ENCODE measurements around the gene GMPPA. TPM values are rescaled to one million over a fixed set of nuclear protein-coding genes. Genes with fewer than 3 reads are reported as not detected.

Gene GMPPA
- total and polyA plus RNA-seq, 9 of the 15 experiments (the other 6 are each of a cell fraction or from before 2014, with no cell fraction given): 7.0 to 101 (median 66.7) TPM

DNA sequence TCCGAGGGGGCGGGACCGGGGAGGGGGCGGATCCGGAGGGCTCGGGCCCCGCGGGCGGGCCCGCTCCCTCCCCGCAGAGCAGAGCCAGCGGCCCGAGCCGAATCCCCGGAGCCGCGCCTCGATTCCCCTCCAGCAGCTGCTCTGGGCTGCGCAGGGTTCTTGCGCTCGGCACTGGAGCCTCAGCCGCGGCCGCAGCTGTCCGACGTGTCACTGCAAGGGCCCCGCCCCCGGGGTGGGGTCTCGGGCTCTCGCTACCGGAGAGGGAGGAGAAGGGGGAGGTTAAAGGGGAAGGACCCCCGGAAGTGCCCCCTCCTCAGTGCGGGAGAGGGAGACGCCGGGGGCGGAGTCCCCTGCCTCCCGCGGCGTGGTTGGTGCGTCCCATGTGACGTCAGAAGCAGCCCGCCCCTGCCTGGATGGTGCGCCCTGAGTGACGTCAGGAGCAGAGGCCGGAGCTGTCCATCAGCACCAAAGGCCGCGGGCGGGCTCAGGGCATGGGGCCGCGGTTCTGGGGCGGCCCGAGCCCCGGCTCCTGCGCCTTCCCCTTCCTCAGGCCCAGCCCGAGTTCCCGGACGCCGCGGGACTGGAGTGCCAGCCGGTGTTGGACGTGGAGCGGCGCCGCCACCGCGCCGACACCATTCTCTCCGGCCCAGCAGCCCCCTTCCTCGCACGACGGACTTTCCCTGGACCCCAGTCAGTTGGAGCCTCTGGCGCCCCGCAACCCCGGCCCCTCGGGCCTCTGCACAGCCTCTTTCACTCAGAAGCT lies 45.1 kb downstream of the GMPPA start, which contains the start of the genes CHPF and TMEM198 (continued):
- TF ChIP-seq, protein P1, sequence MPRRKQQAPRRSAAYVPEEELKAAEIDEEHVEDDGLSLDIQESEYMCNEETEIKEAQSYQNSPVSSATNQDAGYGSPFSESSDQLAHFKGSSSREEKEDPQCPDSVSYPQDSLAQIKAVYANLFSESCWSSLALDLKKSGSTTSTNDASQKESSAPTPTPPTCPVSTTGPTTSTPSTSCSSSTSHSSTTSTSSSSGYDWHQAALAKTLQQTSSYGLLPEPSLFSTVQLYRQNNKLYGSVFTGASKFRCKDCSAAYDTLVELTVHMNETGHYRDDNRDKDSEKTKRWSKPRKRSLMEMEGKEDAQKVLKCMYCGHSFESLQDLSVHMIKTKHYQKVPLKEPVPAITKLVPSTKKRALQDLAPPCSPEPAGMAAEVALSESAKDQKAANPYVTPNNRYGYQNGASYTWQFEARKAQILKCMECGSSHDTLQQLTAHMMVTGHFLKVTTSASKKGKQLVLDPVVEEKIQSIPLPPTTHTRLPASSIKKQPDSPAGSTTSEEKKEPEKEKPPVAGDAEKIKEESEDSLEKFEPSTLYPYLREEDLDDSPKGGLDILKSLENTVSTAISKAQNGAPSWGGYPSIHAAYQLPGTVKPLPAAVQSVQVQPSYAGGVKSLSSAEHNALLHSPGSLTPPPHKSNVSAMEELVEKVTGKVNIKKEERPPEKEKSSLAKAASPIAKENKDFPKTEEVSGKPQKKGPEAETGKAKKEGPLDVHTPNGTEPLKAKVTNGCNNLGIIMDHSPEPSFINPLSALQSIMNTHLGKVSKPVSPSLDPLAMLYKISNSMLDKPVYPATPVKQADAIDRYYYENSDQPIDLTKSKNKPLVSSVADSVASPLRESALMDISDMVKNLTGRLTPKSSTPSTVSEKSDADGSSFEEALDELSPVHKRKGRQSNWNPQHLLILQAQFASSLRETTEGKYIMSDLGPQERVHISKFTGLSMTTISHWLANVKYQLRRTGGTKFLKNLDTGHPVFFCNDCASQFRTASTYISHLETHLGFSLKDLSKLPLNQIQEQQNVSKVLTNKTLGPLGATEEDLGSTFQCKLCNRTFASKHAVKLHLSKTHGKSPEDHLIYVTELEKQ (CRISPR knock-in tag; IDR thresholded peaks at IDR 0.05): no peak
- TF ChIP-seq, protein P2, sequence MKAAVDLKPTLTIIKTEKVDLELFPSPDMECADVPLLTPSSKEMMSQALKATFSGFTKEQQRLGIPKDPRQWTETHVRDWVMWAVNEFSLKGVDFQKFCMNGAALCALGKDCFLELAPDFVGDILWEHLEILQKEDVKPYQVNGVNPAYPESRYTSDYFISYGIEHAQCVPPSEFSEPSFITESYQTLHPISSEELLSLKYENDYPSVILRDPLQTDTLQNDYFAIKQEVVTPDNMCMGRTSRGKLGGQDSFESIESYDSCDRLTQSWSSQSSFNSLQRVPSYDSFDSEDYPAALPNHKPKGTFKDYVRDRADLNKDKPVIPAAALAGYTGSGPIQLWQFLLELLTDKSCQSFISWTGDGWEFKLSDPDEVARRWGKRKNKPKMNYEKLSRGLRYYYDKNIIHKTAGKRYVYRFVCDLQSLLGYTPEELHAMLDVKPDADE (conservative IDR thresholded peaks at IDR 0.05; ENCODE audit: control insufficient read depth, low read depth, low read length): 0 out of 2 replicates have a peak, but pooled peaks have one; percentile 10
- TF ChIP-seq GTF2F1 (IDR thresholded peaks at IDR 0.05; ENCODE audit: low read depth, low read length) (no peak), MXI1 (IDR thresholded peaks at IDR 0.05; ENCODE audit: low read depth, low read length) (no peak), FOS (IDR thresholded peaks at IDR 0.05; ENCODE audit: extremely low read depth, insufficient read length) (no peak), ZNF395 (CRISPR knock-in tag; IDR thresholded peaks at IDR 0.05) (no peak), ELF2 (CRISPR knock-in tag; IDR thresholded peaks at IDR 0.05) (no peak), ZBTB2 (IDR thresholded peaks at IDR 0.05) (peak; percentile 48; the same call in 1 of the 2 replicates), MTA2 (IDR thresholded peaks at IDR 0.05; ENCODE audit: low read depth) (no peak), ZNF695 (CRISPR knock-in tag; IDR thresholded peaks at IDR 0.05) (no peak), RBBP5 (IDR thresholded peaks at IDR 0.05; ENCODE audit: borderline replicate concordance, insufficient read depth, low read length, poor library complexity, severe bottlenecking) (no peak), ZNF347 (CRISPR knock-in tag; IDR thresholded peaks at IDR 0.05; ENCODE audit: low read depth) (no peak), MED1 (CRISPR knock-in tag; IDR thresholded peaks at IDR 0.05; ENCODE audit: borderline replicate concordance) (no peak), ATF3 (IDR thresholded peaks at IDR 0.05) (peak; percentile 90), ATF3 (CRISPR knock-in tag; conservative IDR thresholded peaks at IDR 0.05) (no peak), ZNF511 (CRISPR knock-in tag; IDR thresholded peaks at IDR 0.05) (peak; percentile 39; the same call in 1 of the 2 replicates), E2F3 (CRISPR knock-in tag; IDR thresholded peaks at IDR 0.05) (no peak), SP1 (CRISPR knock-in tag; IDR thresholded peaks at IDR 0.05) (peak; percentile 92)

All from K562 (cell line).